GM13977 (cell line): ENCODE measurements around the gene CPEB4.

Experiments used
- DNase-seq: peaks from one replicate; pipeline ENCODE4 v3.0.0; 2012; ENCODE audit warnings: low spot score
- CTCF ChIP-seq: IDR thresholded peaks from 2 replicates; pipeline ENCODE4 v1.5.1; 2012; ENCODE audit warnings: mild to moderate bottlenecking, control low read depth; ENCODE audit not compliant: insufficient read depth; ENCODE audit errors: extremely low read depth, missing control alignments
- in situ Hi-C: fragments of 300-500 bp; cut with MboI; formaldehyde crosslinking; loops from one replicate; pipeline ENCODE4 v1.12.0; 2022; ENCODE audit warnings: low sequenced_read_pairs, low pct_unique_long_range_greater_than_20kb, mixed read lengths, inconsistent platforms; ENCODE audit not compliant: unreplicated experiment

CPEB4 gene

GRCh38 chr5:173933901-173934300 lies 45.8 kb downstream of the CPEB4 start:
- in situ Hi-C loops: no loop called here
- TF ChIP-seq CTCF: no peak
- no peak for DNase-seq

DNA sequence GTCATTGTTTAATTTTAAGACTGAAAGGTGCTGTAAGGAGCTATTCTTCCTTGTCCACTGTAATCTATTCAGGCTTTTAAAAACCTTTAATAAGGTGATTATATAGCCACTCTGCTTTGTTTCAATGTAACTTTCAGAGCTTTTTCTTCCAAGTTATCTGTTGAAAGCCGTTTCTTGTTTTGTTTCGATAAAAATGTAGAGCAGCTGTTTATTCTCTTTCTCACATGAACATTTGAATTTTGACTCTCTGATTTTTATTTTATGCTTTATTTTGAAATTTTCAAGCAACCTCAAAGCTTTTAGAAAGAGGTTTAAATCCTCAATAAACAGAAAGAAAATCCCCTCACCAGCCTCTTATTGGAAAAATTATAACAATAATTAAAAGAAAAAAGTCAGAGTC lies 47.2 kb downstream of the CPEB4 start:
- no peak for DNase-seq
- in situ Hi-C loops: no loop called here
- TF ChIP-seq CTCF: no peak

GRCh38 chr5:173940269-173940668 lies 52.1 kb downstream of the CPEB4 start:
- in situ Hi-C loops: no loop called here
- DNase-seq: no peak
- TF ChIP-seq CTCF: no peak

DNA sequence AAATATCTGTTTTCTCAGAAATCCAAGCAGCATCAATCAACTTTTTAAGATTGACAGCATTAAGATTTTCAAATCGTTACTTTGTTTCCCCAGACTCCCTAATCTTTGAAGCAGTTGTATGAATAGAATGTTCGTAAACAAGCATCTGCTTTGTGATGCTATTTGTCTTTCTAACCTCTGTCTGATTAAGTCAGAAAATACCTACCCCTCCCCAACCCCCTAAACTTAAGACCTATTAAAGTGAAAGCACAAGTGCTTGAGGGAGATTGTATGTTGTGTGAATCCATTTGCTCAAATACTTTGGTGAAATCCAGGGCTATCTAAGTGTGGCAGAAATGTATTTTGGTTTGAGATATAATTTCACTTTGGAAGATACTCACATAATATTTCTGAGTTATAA lies 53.0 kb downstream of the CPEB4 start:
- in situ Hi-C loops: no loop called here
- DNase-seq: no peak
- TF ChIP-seq CTCF: no peak

DNA sequence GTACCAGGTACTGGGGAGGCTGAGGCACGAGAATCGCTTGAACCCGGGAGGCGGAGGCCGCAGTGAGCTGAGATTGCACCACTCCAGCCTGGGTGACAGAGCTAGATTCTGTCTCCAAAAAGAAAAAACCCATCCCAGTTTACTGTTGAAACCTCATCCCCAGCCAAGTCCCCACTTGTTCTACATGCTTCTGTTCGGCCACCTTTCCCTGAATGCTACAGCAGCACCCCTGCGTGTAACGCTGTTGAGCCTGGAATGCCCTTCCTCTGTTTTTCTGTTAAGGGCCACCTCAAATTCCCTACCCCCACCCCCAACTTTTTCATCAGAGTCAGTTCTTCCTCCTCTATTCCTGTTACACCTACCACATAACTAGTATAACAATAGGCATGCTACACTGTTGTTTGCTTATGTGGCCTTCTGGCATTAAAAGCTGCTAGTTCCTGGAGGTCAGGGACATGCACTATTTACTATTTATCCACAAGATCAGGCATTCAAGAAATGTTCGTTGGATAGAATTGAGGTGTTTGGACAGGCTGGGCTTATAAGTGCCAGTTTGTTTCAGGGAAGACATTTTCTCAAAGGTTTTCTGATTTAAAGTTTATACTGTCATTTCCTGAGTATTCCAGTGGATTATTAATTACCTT lies 53.7 kb downstream of the CPEB4 start:
- in situ Hi-C loops: no loop called here
- no peak for TF ChIP-seq CTCF
- DNase-seq: no peak

DNA sequence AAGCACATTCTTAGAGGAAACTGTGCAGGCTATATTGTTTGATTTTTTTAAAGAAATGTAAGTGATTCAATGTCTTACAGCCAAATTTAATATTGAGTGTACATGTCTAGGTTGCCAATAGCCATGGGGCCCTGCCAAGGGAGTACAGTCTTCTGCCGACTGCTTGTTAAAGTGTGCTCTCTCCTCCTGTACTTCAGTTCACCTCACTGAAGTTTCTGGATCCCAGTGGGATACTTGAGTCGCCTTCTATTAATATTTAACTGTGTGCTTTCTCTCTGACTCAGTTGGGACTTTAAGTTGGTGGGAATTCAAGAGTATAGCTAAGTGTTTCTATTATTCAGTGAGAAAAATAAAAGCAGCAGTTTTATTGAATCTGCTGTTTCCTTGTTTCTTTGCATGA lies 56.4 kb downstream of the CPEB4 start:
- in situ Hi-C loops: no loop called here
- no peak for DNase-seq
- no peak for TF ChIP-seq CTCF

DNA sequence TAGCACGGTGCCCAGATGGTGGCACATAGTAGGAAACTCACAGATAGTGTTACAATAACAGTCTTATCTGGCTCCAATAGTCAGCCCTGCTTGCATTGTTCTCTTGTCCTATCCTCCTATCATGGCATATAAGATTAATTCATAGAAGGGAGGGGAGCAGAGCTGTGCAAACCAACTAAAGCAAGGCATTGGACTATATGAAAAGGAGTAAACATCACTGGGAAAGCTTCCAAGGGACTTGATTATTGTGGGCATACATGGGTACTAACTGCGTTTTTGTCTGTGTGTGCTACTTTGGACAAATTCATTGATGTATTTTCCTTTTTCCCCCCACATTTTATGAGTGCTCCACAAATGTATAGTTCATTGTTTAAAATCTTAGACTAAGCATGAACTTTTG lies 57.0 kb downstream of the CPEB4 start:
- no peak for TF ChIP-seq CTCF
- in situ Hi-C loops: no loop called here

More for the DNA sequence above, 57.0 kb downstream of the CPEB4 start:
- DNase-seq: no peak
